HEK293 (cell line): Measurements from ENCODE around the gene EEF2K.

Experiments
- CTCF ChIA-PET: fragments of 350-600 bp; formaldehyde crosslinking; extraction: SDS; loops from one replicate; lab custom pipeline; 2021; ENCODE audit warnings: antibody characterized with exemption; lab: Yijun Ruan, JAX
- POLR2A ChIA-PET: fragments of 300-600 bp; formaldehyde crosslinking; extraction: SDS; loops from one replicate; lab custom pipeline; 2020; ENCODE audit warnings: antibody characterized with exemption, inconsistent platforms; lab: Yijun Ruan, JAX
- H3K27ac ChIP-seq: fragments of 200-500 bp; sonication (Bioruptor generic); 2 replicates; pipeline ENCODE4 v1.5.1; 2014; ENCODE audit warnings: low read depth, low read length, control low read depth, inconsistent platforms; ENCODE audit errors: extremely low read depth
- H3K36me3 ChIP-seq, 2 experiments: fragments of 200-500 bp in 1 of 2; sonication (Bioruptor generic) in 1 of 2; 1 replicate in 1 of 2; 2 replicates in 1 of 2; pipeline ENCODE4 v1.5.1; 2014 to 2017; ENCODE audit warnings: inconsistent platforms in 2 of 2, low read length in 2 of 2; ENCODE audit not compliant: control insufficient read depth in 2 of 2, insufficient read depth in 1 of 2
- H3K4me1 ChIP-seq: fragments of 200-500 bp; sonication (Bioruptor generic); 2 replicates; pipeline ENCODE4 v1.5.1; 2014; ENCODE audit warnings: mild to moderate bottlenecking, low read length, inconsistent platforms; ENCODE audit not compliant: control insufficient read depth, insufficient read depth
- H3K4me3 ChIP-seq: 2 replicates; pipeline ENCODE4 v1.5.1; 2011; ENCODE audit warnings: low read depth, mild to moderate bottlenecking, control low read depth, low read length, moderate library complexity
- H3K9me3 ChIP-seq: fragments of 200-500 bp; sonication (Bioruptor generic); 2 replicates; pipeline ENCODE4 v1.5.1; 2014; ENCODE audit warnings: low read depth, low read length, inconsistent platforms; ENCODE audit not compliant: control insufficient read depth, insufficient read depth
- KLF17 ChIP-seq: fragments of 450-650 bp; formaldehyde crosslinking; IDR thresholded peaks from 2 replicates; pipeline ENCODE4 v1.5.1; 2016; ENCODE audit warnings: missing biosample characterization, missing genetic modification characterization
- MZF1 ChIP-seq: fragments of 450-650 bp; formaldehyde crosslinking; IDR thresholded peaks from 2 replicates; pipeline ENCODE4 v1.5.1; 2017; ENCODE audit warnings: missing biosample characterization, missing genetic modification characterization, borderline replicate concordance
- PRDM4 ChIP-seq: fragments of 450-650 bp; formaldehyde crosslinking; IDR thresholded peaks from 2 replicates; pipeline ENCODE4 v1.5.1; 2017; ENCODE audit warnings: missing biosample characterization, missing genetic modification characterization
- ZBTB1 ChIP-seq: fragments of 450-650 bp; formaldehyde crosslinking; IDR thresholded peaks from 2 replicates; pipeline ENCODE4 v1.5.1; 2016; ENCODE audit warnings: missing biosample characterization, missing genetic modification characterization
- ZIC2 ChIP-seq: fragments of 450-650 bp; formaldehyde crosslinking; IDR thresholded peaks from 2 replicates; pipeline ENCODE4 v1.5.1; 2016; ENCODE audit warnings: missing biosample characterization, missing genetic modification characterization
- ZNF10 ChIP-seq: fragments of 450-650 bp; formaldehyde crosslinking; IDR thresholded peaks from 2 replicates; pipeline ENCODE4 v1.5.1; 2017; ENCODE audit warnings: missing biosample characterization, missing genetic modification characterization
- ZNF280D ChIP-seq: fragments of 450-650 bp; formaldehyde crosslinking; IDR thresholded peaks from 2 replicates; pipeline ENCODE4 v1.5.1; 2016; ENCODE audit warnings: missing biosample characterization, missing genetic modification characterization
- ZNF37A ChIP-seq: fragments of 450-650 bp; IDR thresholded peaks from 2 replicates; pipeline ENCODE4 v1.5.1; 2018; ENCODE audit warnings: missing biosample characterization, missing genetic modification characterization
- ZNF394 ChIP-seq: fragments of 450-650 bp; formaldehyde crosslinking; IDR thresholded peaks from 2 replicates; pipeline ENCODE4 v1.5.1; 2016; ENCODE audit warnings: missing biosample characterization, missing genetic modification characterization, mild to moderate bottlenecking, moderate library complexity, borderline replicate concordance
- ZNF423 ChIP-seq: fragments of 450-650 bp; formaldehyde crosslinking; IDR thresholded peaks from 2 replicates; pipeline ENCODE4 v1.5.1; 2016; ENCODE audit warnings: missing biosample characterization, missing genetic modification characterization
- ZNF488 ChIP-seq: fragments of 450-650 bp; formaldehyde crosslinking; IDR thresholded peaks from 2 replicates; pipeline ENCODE4 v1.5.1; 2016; ENCODE audit warnings: missing biosample characterization, missing genetic modification characterization
- ZNF521 ChIP-seq: fragments of 450-650 bp; formaldehyde crosslinking; IDR thresholded peaks from 2 replicates; pipeline ENCODE4 v1.5.1; 2017; ENCODE audit warnings: missing biosample characterization, mild to moderate bottlenecking, missing genetic modification characterization
- ZNF629 ChIP-seq: fragments of 450-650 bp; formaldehyde crosslinking; IDR thresholded peaks from 2 replicates; pipeline ENCODE4 v1.5.1; 2017; ENCODE audit warnings: missing biosample characterization, missing genetic modification characterization
- ZNF664 ChIP-seq: fragments of 450-650 bp; formaldehyde crosslinking; IDR thresholded peaks from 2 replicates; pipeline ENCODE4 v1.5.1; 2016; ENCODE audit warnings: missing biosample characterization, missing genetic modification characterization
- ZNF701 ChIP-seq: fragments of 450-650 bp; formaldehyde crosslinking; IDR thresholded peaks from 2 replicates; pipeline ENCODE4 v1.5.1; 2016; ENCODE audit warnings: missing biosample characterization, missing genetic modification characterization
- ZNF776 ChIP-seq: fragments of 450-650 bp; formaldehyde crosslinking; IDR thresholded peaks from 2 replicates; pipeline ENCODE4 v1.5.0; 2017; ENCODE audit warnings: missing biosample characterization, missing genetic modification characterization, borderline replicate concordance
- TF ChIP-seq, protein P1 (sequence below): fragments of 450-650 bp; formaldehyde crosslinking; IDR thresholded peaks from 2 replicates; pipeline ENCODE4 v1.5.1; 2016; ENCODE audit warnings: missing biosample characterization, missing genetic modification characterization, low read depth
- TF ChIP-seq, protein P2 (sequence below): fragments of 450-650 bp; formaldehyde crosslinking; IDR thresholded peaks from 2 replicates; pipeline ENCODE4 v1.5.1; 2016; ENCODE audit warnings: missing biosample characterization, missing genetic modification characterization

The EEF2K gene

GRCh38 chr16:22188267-22188594 is 17.8 kb upstream of the EEF2K start:
- TF ChIP-seq KLF17 (no peak), ZNF423 (tag by site-specific recombination) (no peak), ZNF10 (tag by site-specific recombination) (no peak), PRDM4 (no peak), ZNF664 (peak; percentile 94)
- ChIA-PET POLR2A (interaction anchor here (0.6 to 0.7 kb wide), 2 partner anchors 186 to 188 kb away, joined by 4 to 5 read pairs; no protein-coding TSS in a partner anchor), CTCF (interaction anchor here (0.6 to 5.0 kb wide), 42 partner anchors 8 to 531 kb away, joined by 3 to 66 read pairs (median 5); partner anchors contain the start of genes MOSMO and PDZD9)
- H3K9me3 ChIP-seq: no peaks in the 10 kb centered on the region
- no peak overlapping the region for H3K27ac ChIP-seq
- H3K4me3 ChIP-seq: no peak overlapping the region
- peaks cover 6% of the 10 kb centered on the region for H3K4me1 ChIP-seq
- H3K36me3 ChIP-seq: no peaks in the 10 kb centered on the region

DNA sequence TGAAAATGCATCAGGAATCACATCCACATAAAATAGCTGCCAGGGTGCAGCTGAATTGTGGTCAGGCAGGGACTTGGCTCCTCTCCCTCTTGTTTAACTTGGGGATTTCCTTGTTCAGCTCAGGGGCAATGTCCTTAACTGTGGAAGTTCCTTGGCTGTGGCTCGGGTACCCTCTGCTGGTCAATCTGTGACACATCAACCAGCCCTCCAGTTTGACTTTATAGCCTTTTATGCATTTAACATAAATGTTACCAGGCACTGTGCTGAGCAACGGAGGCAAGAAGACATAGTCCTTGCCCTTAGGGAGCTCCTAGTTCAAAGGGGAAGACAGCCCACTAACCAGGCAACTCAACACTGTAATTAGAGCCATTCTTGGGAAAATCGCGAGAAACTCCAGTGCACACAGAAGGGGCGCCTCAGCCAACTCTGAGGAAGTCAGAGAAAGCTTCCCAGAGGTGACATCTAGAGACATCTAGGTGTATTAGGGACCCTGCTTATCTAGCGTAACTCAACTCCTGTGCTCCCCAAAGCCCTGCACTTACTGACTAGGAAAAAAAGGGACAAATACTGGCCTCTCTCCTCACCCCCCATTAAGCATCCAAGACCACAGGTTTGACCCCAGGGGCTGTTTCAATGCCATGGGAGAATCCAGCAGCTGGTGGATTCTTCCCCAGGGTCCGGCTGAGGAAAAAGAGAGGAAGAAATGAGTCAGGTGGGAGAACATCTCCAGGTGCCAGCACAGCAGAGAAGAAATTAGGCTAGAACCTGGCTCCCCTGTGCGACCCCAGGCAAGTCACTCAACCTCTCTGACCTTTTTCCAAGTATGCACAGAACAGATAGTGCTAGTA is 17.3 kb upstream of the EEF2K start:
- ChIA-PET CTCF (interaction anchor here (0.6 to 5.0 kb wide), 48 partner anchors 9 to 532 kb away, joined by 3 to 66 read pairs (median 5); partner anchors contain the start of genes MOSMO, PDZD9 and UQCRC2), POLR2A (interaction anchor here (0.6 to 1.4 kb wide), 5 partner anchors 177 to 201 kb away, joined by 3 to 5 read pairs (median 4); no protein-coding TSS in a partner anchor)
- Histone ChIP-seq H3K4me1 (peaks cover 6% of the 10 kb centered on the region), H3K36me3 (no peaks in the 10 kb centered on the region), H3K4me3 (no peak overlapping the region), H3K9me3 (no peaks in the 10 kb centered on the region), H3K27ac (no peak overlapping the region)
- TF ChIP-seq ZNF521 (tag by site-specific recombination) (no peak), ZNF664 (no peak), ZNF701 (tag by site-specific recombination) (no peak), ZIC2 (tag by site-specific recombination) (no peak), PRDM4 (no peak), ZNF776 (tag by site-specific recombination) (no peak), ZNF37A (tag by site-specific recombination) (no peak), ZNF629 (0 out of 2 replicates have a peak, but pooled peaks have one; percentile 17), ZNF394 (tag by site-specific recombination) (no peak; the same call in 1 of the 2 replicates), ZNF280D (tag by site-specific recombination) (no peak), ZNF488 (tag by site-specific recombination) (no peak), MZF1 (tag by site-specific recombination) (peak; percentile 97), ZBTB1 (tag by site-specific recombination) (no peak)
- TF ChIP-seq, protein P1, sequence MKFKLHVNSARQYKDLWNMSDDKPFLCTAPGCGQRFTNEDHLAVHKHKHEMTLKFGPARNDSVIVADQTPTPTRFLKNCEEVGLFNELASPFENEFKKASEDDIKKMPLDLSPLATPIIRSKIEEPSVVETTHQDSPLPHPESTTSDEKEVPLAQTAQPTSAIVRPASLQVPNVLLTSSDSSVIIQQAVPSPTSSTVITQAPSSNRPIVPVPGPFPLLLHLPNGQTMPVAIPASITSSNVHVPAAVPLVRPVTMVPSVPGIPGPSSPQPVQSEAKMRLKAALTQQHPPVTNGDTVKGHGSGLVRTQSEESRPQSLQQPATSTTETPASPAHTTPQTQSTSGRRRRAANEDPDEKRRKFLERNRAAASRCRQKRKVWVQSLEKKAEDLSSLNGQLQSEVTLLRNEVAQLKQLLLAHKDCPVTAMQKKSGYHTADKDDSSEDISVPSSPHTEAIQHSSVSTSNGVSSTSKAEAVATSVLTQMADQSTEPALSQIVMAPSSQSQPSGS (tag by site-specific recombination): no peak
- TF ChIP-seq, protein P2, sequence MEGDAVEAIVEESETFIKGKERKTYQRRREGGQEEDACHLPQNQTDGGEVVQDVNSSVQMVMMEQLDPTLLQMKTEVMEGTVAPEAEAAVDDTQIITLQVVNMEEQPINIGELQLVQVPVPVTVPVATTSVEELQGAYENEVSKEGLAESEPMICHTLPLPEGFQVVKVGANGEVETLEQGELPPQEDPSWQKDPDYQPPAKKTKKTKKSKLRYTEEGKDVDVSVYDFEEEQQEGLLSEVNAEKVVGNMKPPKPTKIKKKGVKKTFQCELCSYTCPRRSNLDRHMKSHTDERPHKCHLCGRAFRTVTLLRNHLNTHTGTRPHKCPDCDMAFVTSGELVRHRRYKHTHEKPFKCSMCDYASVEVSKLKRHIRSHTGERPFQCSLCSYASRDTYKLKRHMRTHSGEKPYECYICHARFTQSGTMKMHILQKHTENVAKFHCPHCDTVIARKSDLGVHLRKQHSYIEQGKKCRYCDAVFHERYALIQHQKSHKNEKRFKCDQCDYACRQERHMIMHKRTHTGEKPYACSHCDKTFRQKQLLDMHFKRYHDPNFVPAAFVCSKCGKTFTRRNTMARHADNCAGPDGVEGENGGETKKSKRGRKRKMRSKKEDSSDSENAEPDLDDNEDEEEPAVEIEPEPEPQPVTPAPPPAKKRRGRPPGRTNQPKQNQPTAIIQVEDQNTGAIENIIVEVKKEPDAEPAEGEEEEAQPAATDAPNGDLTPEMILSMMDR (tag by site-specific recombination): peak; percentile 85
